Measurements from ENCODE around the gene CNTNAP5. TPM values are rescaled to one million over a fixed set of nuclear protein-coding genes. Genes with fewer than 3 reads are reported as not detected.

Gene CNTNAP5
- total and polyA plus RNA-seq, 2 of the 4 experiments (the other 2 are of a cell fraction), result not detected

DNA sequence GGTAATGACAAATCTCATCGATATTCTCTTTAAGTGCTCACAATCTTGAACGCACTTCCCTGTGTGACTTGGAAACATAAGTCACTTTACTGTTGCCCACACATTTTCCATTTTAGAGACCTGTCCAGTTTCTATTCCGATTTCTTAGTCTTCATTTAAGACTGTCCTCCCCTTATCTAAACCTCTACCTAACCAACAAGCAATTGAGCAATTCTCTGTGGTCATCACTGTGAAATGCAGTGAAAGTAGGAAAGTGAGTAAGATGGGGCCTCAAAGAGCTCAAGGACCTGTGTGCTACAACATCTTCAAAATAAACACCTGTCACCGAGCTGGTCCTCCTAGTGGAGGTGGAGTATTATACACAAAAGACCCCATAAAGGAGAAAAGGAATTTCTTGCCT, 184.4 kb downstream of the CNTNAP5 start:
- H3K27ac ChIP-seq (ENCODE audit: insufficient read depth, low read length), result no peak overlapping the region
- no peak overlapping the region for H3K4me2 ChIP-seq (ENCODE audit: low read depth, low read length)
- ATAC-seq (ENCODE audit: low read depth) (no peak), DNase-seq (no peak)
- intact Hi-C loops (cut with micrococcal nuclease), result no loop called here
- H4K91ac ChIP-seq (ENCODE audit: insufficient read depth, low read depth, low read length), result no peak overlapping the region
- no peak overlapping the region for H2BK120ac ChIP-seq (ENCODE audit: low read depth, low read length)
- no peak overlapping the region for H2AK5ac ChIP-seq (ENCODE audit: low read depth, low read length)
- no peak overlapping the region for H4K5ac ChIP-seq (ENCODE audit: low read depth, low read length)
- dilution Hi-C loops (cut with HindIII; ENCODE audit: low sequenced_read_pairs, unreplicated experiment), result no loop called here
- H4K20me1 ChIP-seq (ENCODE audit: insufficient read depth, low read length), result no peaks in the 10 kb centered on the region
- H3K9me3 ChIP-seq (ENCODE audit: control insufficient read depth, insufficient read depth, low read length), result peaks cover 4% of the 10 kb centered on the region; the same call in 1 of the 2 replicates
- H3K27me3 ChIP-seq (ENCODE audit: control insufficient read depth, insufficient read depth, low read length), result no peaks in the 10 kb centered on the region
- CTCF ChIA-PET, result no interaction called here
- POLR2A ChIA-PET (ENCODE audit: unreplicated experiment), result no interaction called here
- H3K56ac ChIP-seq (ENCODE audit: extremely low read depth, insufficient read depth, low read length), result no peak overlapping the region
- H3K18ac ChIP-seq (ENCODE audit: low read depth, low read length), result no peak overlapping the region
- in situ Hi-C loops (cut with MboI; ENCODE audit: low sequenced_read_pairs), result no loop called here
- H2AFZ ChIP-seq (replicated peaks; ENCODE audit: low read length, poor library complexity), result no peak overlapping the region
- no peak for TF ChIP-seq CEBPB (IDR thresholded peaks at IDR 0.05; ENCODE audit: low read depth, low read length)
- H3K23ac ChIP-seq (ENCODE audit: low read depth, low read length), result no peak overlapping the region
- no peak overlapping the region for H2BK20ac ChIP-seq (ENCODE audit: low read depth, low read length)
- H3K4me1 ChIP-seq (ENCODE audit: control insufficient read depth, insufficient read depth, low read length), result no peaks in the 10 kb centered on the region
- H2BK5ac ChIP-seq (ENCODE audit: low read depth, low read length, poor library complexity, severe bottlenecking), result no peak overlapping the region
- no peak overlapping the region for H4K8ac ChIP-seq (ENCODE audit: low read depth in 2 of 2, low read length in 2 of 2)
- H2AK9ac ChIP-seq (replicated peaks; ENCODE audit: low read depth, low read length, poor library complexity), result no peak overlapping the region
- H3K14ac ChIP-seq (replicated peaks; ENCODE audit: low read depth, low read length), result no peak overlapping the region
- no TSS peak for BruUV-seq (replicated peaks)
- H3K36me3 ChIP-seq (ENCODE audit: control insufficient read depth, insufficient read depth, low read length), result no peaks in the 10 kb centered on the region
- no peak overlapping the region for H2BK15ac ChIP-seq (ENCODE audit: low read depth, low read length)
- H3K9me1 ChIP-seq (ENCODE audit: insufficient read depth, low read length), result no peaks in the 10 kb centered on the region
- H3K4ac ChIP-seq (ENCODE audit: low read depth, low read length), result no peak overlapping the region
- WGBS, 2 experiments (ENCODE audit: extremely low coverage in 2 of 2, insufficient read length in 1 of 2), result 80% methylated on average over 1 of the region's 4 CpGs; no CpG with 5 or more reads in 1 of the 2 experiments
- H3K4me3 ChIP-seq (ENCODE audit: insufficient read depth, low read depth, low read length), result no peak overlapping the region
- H3K9ac ChIP-seq (ENCODE audit: low read depth, low read length), result no peak overlapping the region
- no peaks in the 10 kb centered on the region for H3K79me1 ChIP-seq (ENCODE audit: low read depth in 1 of 2, low read length in 2 of 2)

Data from IMR-90 (cell line).